Chondrocyte (in vitro differentiated cells): Measurements from ENCODE around the gene CENPS. TPM values are rescaled to one million over a fixed set of nuclear protein-coding genes. Genes with fewer than 3 reads are reported as not detected.
"Not testable (repeated sequence)": the region's sequence is repeated elsewhere in the genome, so short reads cannot be mapped to it uniquely, and the experiment has no call there.

Source experiments
- DNase-seq: peaks from one replicate; pipeline ENCODE4 v3.0.0; 2021; ENCODE audit warnings: mixed read lengths, low spot score
- H3K27ac Mint-ChIP-seq: one replicate; pipeline ENCODE4 v1.8.0; 2021; ENCODE audit warnings: mild to moderate bottlenecking, moderate library complexity, mixed read lengths; ENCODE audit not compliant: unreplicated experiment
- H3K27me3 Mint-ChIP-seq: 2 replicates; pipeline ENCODE4 v1.8.0; 2021; ENCODE audit warnings: low read depth, mixed read lengths
- H3K36me3 Mint-ChIP-seq: 2 replicates; pipeline ENCODE4 v1.8.0; 2021; ENCODE audit warnings: low read depth, mixed read lengths
- H3K4me1 Mint-ChIP-seq: 2 replicates; pipeline ENCODE4 v1.8.0; 2021; ENCODE audit warnings: low read depth, mild to moderate bottlenecking, mixed read lengths
- H3K4me3 Mint-ChIP-seq: one replicate; pipeline ENCODE4 v1.8.0; 2021; ENCODE audit warnings: mild to moderate bottlenecking, moderate library complexity, mixed read lengths; ENCODE audit not compliant: unreplicated experiment
- H3K9me3 Mint-ChIP-seq: 2 replicates; pipeline ENCODE4 v1.8.0; 2021; ENCODE audit warnings: low read depth, mixed read lengths
- CTCF ChIP-seq: fragments of 200-600 bp; sonication (generic); IDR thresholded peaks from 2 replicates; pipeline ENCODE4 v1.5.0; 2021; ENCODE audit warnings: antibody characterized with exemption, mild to moderate bottlenecking, moderate library complexity
- total RNA-seq: library from RNA; stranded (reverse); gene quantifications from 3 replicates; pipeline ENCODE4 v1.2.1, GENCODE V29; 2021

Gene CENPS
- total RNA-seq, 1 donor from 2014 or later: 11.3 TPM

DNA sequence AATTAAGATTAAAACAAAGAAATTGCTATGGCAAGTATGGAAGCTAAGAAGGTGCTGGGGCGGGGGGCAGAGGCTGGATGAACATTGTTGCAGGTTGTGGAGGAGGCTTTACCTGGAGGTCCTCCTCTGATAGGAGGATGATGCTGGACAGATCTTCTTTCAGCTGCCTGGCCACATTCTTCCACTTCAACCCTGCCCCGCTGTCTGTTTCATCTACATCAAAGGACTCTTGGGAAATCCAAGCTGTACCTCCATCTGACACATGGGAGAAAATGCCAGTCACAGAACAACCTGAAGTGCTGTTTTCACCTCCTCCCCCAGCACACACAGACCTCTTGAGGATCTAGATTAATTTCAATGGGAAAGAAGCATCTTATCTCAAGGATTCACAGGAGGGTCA, 36.8 kb downstream of the CENPS start:
- Mint-ChIP-seq H3K36me3 (peaks cover 25% of the 10 kb centered on the region), H3K27me3 (no peaks in the 10 kb centered on the region), H3K4me3 (no peak overlapping the region), H3K27ac (no peak overlapping the region), H3K4me1 (peaks cover 11% of the 10 kb centered on the region), H3K9me3 (no peaks in the 10 kb centered on the region)
- TF ChIP-seq CTCF: no peak
- no peak for DNase-seq

DNA sequence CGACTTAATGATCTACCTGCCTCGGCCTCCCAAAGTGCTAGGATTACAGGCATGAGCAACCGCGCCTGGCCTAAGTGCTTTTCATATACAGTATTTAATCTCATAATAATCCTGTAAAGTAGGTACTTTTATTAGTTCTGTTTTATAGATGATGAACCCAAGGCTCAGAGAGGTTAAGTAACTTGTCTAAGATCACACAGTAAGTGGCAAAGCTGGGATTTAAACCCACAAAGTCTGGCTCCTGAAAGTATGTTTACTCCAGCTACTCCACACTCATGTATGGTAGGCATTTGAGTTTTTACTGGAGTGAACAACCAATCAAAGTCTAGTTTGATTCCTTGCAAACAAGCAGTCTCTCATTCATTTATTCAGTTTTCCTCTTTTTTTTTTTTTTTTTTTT, 39.8 kb downstream of the CENPS start:
- H3K9me3 Mint-ChIP-seq: no peaks in the 10 kb centered on the region
- H3K27me3 Mint-ChIP-seq: no peaks in the 10 kb centered on the region
- H3K4me1 Mint-ChIP-seq: peaks cover 28% of the 10 kb centered on the region
- H3K4me3 Mint-ChIP-seq: no peak overlapping the region
- H3K36me3 Mint-ChIP-seq: peaks cover 9% of the 10 kb centered on the region
- no peak for TF ChIP-seq CTCF
- no peak overlapping the region for H3K27ac Mint-ChIP-seq
- no peak for DNase-seq

DNA sequence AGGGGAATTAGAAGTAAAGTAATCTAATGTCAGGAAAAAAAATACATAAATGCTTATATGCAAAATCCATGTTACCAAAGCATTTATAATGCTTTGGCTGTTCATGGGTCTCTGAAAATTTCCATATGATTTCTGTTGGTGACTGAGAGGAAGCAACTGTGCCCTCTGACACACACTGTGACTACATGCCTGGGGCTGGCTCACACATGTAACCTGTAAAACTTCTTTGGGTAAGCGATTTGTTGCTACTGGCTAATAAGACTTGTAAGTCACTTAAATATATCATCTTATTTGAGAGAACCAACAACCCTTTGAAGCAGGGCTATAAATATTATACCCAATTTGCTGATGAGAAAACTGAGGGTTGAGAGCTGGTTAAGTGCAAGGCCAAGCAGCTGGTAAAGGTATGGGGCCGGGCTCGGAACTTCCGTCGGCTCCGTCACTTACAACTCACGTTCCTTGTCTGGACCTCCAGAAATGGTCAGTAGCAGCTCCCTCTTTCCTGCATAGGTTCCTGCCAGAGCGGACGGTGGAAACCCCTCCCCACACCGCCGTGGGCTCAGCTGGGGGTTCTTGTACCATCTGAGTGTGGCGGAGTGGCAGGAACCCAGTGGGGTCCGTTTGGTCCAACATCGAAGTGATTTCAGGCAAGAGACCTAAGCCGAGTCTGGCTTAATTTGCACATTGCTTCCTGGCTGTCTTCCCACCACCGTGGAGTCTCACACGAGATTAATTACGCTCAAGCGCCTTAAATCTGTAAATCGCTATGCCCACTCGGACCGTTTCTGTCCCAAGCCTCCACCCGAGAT, 41.4 kb downstream of the CENPS start:
- Mint-ChIP-seq H3K4me1 (peaks cover 43% of the 10 kb centered on the region), H3K27ac (peak overlapping the region; percentile 90), H3K4me3 (peak overlapping the region; percentile 95), H3K9me3 (no peaks in the 10 kb centered on the region), H3K27me3 (no peaks in the 10 kb centered on the region), H3K36me3 (peaks cover 9% of the 10 kb centered on the region)
- TF ChIP-seq CTCF: no peak
- DNase-seq: no peak

GRCh38 chr1:10472220-10473144, 42.2 kb downstream of the CENPS start, which contains the start of gene DFFA:
DFFA (minus strand) TSS chr1:10472529; CDS start chr1:10472458, 71 bp downstream.
- no peaks in the 10 kb centered on the region for H3K27me3 Mint-ChIP-seq
- peaks cover 7% of the 10 kb centered on the region for H3K36me3 Mint-ChIP-seq
- no peaks in the 10 kb centered on the region for H3K9me3 Mint-ChIP-seq
- no peak for TF ChIP-seq CTCF
- peaks cover 45% of the 10 kb centered on the region for H3K4me1 Mint-ChIP-seq
- H3K27ac Mint-ChIP-seq: peak within 1 kb of the TSS; percentile 90
- peak within 1 kb of the TSS; percentile 95 for H3K4me3 Mint-ChIP-seq
- DNase-seq: peak; percentile 97

- H3K27ac Mint-ChIP-seq: no peak overlapping the region
- H3K36me3 Mint-ChIP-seq: peaks cover 4% of the 10 kb centered on the region
- no peaks in the 10 kb centered on the region for H3K9me3 Mint-ChIP-seq
- no peak overlapping the region for H3K4me3 Mint-ChIP-seq
- no peak for TF ChIP-seq CTCF
- no peaks in the 10 kb centered on the region for H3K27me3 Mint-ChIP-seq
- peaks cover 45% of the 10 kb centered on the region for H3K4me1 Mint-ChIP-seq
- DNase-seq: no peak
Observed at GRCh38 chr1:10473145-10473765, 43.0 kb downstream of the CENPS start.

GRCh38 chr1:10474309-10474612, 44.0 kb downstream of the CENPS start:
- Mint-ChIP-seq H3K4me1 (peaks cover 45% of the 10 kb centered on the region), H3K4me3 (peak overlapping the region; percentile 96)
- H3K36me3 Mint-ChIP-seq, H3K27me3 Mint-ChIP-seq, H3K9me3 Mint-ChIP-seq, DNase-seq, H3K27ac Mint-ChIP-seq: not testable (repeated sequence)
